Gastrocnemius medialis (tissue), 4 donors: Measurements from ENCODE around the gene ZBTB22. TPM values are rescaled to one million over a fixed set of nuclear protein-coding genes. Genes with fewer than 3 reads are reported as not detected.
A peak's percentile ranks its signal among the peaks of the same experiment; 100 is the strongest.

ENCODE experiments used
- ATAC-seq, 2 donors: fragments of 150-250 bp; one replicate each; pipeline ENCODE4 v1.9.1; 2016
- DNase-seq, 2 donors: peaks; one replicate each; pipeline ENCODE4 v3.0.0-alpha.2; 2019
- H3K27ac ChIP-seq, 4 donors: fragments of 200-600 bp; sonication (generic); 1 replicate in 1 of 4; 2 replicates in 3 of 4; pipeline ENCODE4 v1.5.1; 2016 to 2018; ENCODE audit warnings: mild to moderate bottlenecking in 2 of 4, moderate library complexity in 1 of 4
- H3K27me3 ChIP-seq, 3 donors: fragments of 200-600 bp; sonication (generic) in 2 of 3; 1 replicate in 1 of 3; 2 replicates in 2 of 3; pipeline versions ENCODE4 v1.5.1 to v1.6.0; 2016 to 2019; ENCODE audit warnings: mild to moderate bottlenecking in 1 of 3, moderate library complexity in 1 of 3
- H3K36me3 ChIP-seq, 2 donors: fragments of 200-600 bp; sonication (generic) in 1 of 2; one replicate each; pipeline ENCODE4 v1.5.1; 2017 to 2018
- H3K4me1 ChIP-seq, 2 donors: fragments of 200-600 bp; sonication (generic) in 1 of 2; one replicate each; pipeline ENCODE4 v1.5.1; 2016 to 2017; ENCODE audit warnings: mild to moderate bottlenecking in 2 of 2
- H3K4me3 ChIP-seq, 4 donors: fragments of 200-600 bp; sonication (generic) in 3 of 4; 1 replicate in 1 of 4; 2 replicates in 3 of 4; pipeline ENCODE4 v1.5.1; 2016 to 2019; ENCODE audit warnings: mild to moderate bottlenecking in 2 of 4
- H3K9me3 ChIP-seq, 3 donors: fragments of 200-600 bp; sonication (generic) in 2 of 3; 1 replicate in 1 of 3; 2 replicates in 2 of 3; pipeline ENCODE4 v1.5.1; 2016 to 2019
- POLR2A ChIP-seq, 2 donors: fragments of 450-650 bp; IDR thresholded peaks; one replicate each; pipeline ENCODE4 v1.6.1; 2017; ENCODE audit warnings: antibody characterized with exemption in 2 of 2, mild to moderate bottlenecking in 2 of 2, moderate library complexity in 2 of 2
- in situ Hi-C, 4 donors: fragments of 200-750 bp; cut with MboI; loops; one replicate each; pipeline versions ENCODE4 v1.15.0 to v1.8.0; 2017; ENCODE audit warnings: low sequenced_read_pairs in 4 of 4
- intact Hi-C: fragments of 100-400 bp; cut with DNase I; formaldehyde crosslinking; loops from one replicate; pipeline ENCODE4 v1.15.1; 2023; ENCODE audit warnings: low total_unique reads
- total RNA-seq, 4 donors: library from RNA; depleted of rRNA; stranded (reverse); fragments of >200 nt; gene quantifications; one replicate each; pipeline versions ENCODE4 v1.1.0 to v1.2.3, GENCODE V29; 2016
- TF ChIP-seq, protein P1 (sequence below), 5 experiments: fragments of 450-650 bp in 3 of 5; fragments of 200-600 bp in 2 of 5; sonication (generic) in 2 of 5; IDR thresholded peaks in 4 of 5; conservative IDR thresholded peaks in 1 of 5; 1 replicate in 4 of 5; 2 replicates in 1 of 5; pipeline ENCODE4 v1.5.1; 2016 to 2019; ENCODE audit warnings: antibody characterized with exemption in 5 of 5, mild to moderate bottlenecking in 3 of 5, moderate library complexity in 3 of 5

ZBTB22 gene
- total RNA-seq, 4 donors from 2014 or later = 9.0 to 19.3 (median 16.3) TPM

DNA sequence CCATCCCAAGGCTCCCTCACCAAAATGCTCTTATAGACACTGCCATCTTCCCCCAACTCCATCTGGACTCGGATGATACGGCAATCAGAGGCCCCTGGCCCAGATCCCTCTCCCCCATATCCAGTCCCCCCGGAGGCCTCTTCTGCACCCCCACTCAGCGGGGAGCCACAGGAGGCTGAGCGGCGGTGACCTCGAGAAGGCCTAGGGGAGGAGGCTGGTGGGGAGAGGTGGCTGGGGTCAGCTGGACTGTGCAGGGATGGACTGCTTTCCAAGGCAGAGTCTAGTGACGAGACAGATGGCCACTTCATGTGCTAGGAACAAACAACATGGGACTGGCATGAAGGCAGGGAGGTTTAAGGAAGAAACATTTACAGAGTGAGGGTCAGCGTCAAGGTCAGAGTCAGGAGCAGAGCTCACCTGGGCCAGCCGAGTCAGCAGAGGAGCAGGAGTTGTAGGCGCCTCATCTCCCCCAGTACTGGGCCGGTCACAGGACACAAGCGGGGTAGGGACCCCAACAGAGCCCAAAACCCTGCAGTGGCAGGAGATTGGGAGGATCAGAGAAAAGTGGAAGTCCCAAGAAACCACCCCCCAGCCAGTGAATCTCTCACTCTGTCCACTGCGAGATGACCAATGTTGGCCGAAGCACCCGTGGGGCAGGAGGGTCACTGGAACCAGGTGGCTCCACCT lies 24.4 kb downstream of the ZBTB22 start:
- Histone ChIP-seq H3K9me3 (no peaks in the 10 kb centered on the region), H3K27me3 (no peaks in the 10 kb centered on the region), H3K4me1 (peaks cover 16 to 23% of the 10 kb centered on the region in 2 donors), H3K36me3 (peaks cover 2 to 63% of the 10 kb centered on the region in 2 donors), H3K27ac (no peak overlapping the region), H3K4me3 (no peak overlapping the region)
- in situ Hi-C loops (loop anchor here in 1 of 4 donors (25.0 kb wide), 1 partner anchor 1431 kb away; the partner anchor contains the start of gene NEU1), intact Hi-C loops (no loop called here)
- ATAC-seq (no peak), DNase-seq (no peak)
- no peak for TF ChIP-seq POLR2A (IDR thresholded peaks at IDR 0.05)
- TF ChIP-seq, protein P1, sequence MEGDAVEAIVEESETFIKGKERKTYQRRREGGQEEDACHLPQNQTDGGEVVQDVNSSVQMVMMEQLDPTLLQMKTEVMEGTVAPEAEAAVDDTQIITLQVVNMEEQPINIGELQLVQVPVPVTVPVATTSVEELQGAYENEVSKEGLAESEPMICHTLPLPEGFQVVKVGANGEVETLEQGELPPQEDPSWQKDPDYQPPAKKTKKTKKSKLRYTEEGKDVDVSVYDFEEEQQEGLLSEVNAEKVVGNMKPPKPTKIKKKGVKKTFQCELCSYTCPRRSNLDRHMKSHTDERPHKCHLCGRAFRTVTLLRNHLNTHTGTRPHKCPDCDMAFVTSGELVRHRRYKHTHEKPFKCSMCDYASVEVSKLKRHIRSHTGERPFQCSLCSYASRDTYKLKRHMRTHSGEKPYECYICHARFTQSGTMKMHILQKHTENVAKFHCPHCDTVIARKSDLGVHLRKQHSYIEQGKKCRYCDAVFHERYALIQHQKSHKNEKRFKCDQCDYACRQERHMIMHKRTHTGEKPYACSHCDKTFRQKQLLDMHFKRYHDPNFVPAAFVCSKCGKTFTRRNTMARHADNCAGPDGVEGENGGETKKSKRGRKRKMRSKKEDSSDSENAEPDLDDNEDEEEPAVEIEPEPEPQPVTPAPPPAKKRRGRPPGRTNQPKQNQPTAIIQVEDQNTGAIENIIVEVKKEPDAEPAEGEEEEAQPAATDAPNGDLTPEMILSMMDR (IDR thresholded peaks at IDR 0.05 in 4 of 5, conservative IDR thresholded peaks at IDR 0.05 in 1 of 5) = no peak

DNA sequence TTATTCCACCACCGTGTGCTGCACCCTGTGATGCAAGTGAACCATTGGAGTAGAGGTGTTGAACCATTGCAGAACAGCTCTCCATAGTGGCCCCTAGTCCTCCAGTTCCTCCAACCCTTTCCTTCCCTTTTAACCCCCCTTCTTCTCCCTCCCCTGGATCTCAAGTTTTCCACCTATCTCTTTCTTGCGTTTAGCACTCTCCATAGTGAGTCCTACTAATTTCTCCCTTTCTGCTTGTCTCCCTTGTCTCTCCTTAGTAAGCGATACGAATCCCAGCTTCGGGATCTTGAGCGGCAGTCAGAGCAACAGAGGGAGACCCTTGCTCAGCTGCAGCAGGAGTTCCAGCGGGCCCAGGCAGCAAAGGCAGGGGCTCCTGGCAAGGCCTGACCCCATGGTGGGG lies 27.1 kb downstream of the ZBTB22 start:
- Histone ChIP-seq H3K4me1 (peaks cover 18% of the 10 kb centered on the region in 2 donors), H3K4me3 (peak overlapping the region; percentile 62 to 89 (median 66)), H3K27ac (peak overlapping the region in 1 of 4 donors; percentile 86), H3K27me3 (no peaks in the 10 kb centered on the region), H3K9me3 (no peaks in the 10 kb centered on the region), H3K36me3 (peaks cover 2 to 78% of the 10 kb centered on the region in 2 donors)
- TF ChIP-seq, protein P1 (IDR thresholded peaks at IDR 0.05 in 4 of 5, conservative IDR thresholded peaks at IDR 0.05 in 1 of 5) = no peak
- no peak for TF ChIP-seq POLR2A (IDR thresholded peaks at IDR 0.05)
- ATAC-seq (no peak), DNase-seq (no peak)
- intact Hi-C loops (no loop called here), in situ Hi-C loops (loop anchor here in 1 of 4 donors (25.0 kb wide), 1 partner anchor 1428 kb away; the partner anchor contains the start of gene NEU1)

DNA sequence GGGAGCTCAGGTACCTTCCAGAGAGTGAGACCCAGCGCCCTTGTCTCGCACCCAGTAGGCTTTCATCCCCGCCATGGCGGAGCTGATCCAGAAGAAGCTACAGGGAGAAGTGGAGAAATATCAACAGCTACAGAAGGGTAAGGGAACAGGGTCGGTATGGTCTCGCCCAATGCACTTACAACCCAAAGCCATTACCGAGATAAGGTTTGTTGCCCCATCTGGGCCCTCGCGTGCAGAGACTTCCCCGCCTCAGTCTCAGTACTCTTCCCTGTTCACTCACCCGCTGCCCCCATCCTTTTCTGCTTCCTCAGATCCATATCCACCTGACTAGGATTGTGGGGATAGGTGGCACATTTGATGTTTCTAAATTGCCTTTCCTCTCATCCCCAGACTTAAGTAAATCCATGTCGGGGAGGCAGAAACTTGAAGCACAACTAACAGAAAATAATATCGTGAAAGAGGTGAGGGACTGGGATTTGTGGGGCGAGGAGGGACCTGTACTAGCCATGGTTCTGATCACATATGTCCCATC lies 27.7 kb downstream of the ZBTB22 start:
- H3K27ac ChIP-seq = peak overlapping the region; percentile 84 to 92 (median 86)
- H3K4me3 ChIP-seq = peak overlapping the region; percentile 62 to 89 (median 66)
- ATAC-seq = peak in 1 of 2 donors; percentile 17
- H3K36me3 ChIP-seq = peaks cover 2 to 78% of the 10 kb centered on the region in 2 donors
- intact Hi-C loops = loop anchor here (1.0 to 5.0 kb wide), 5 partner anchors 8 to 137 kb away; partner anchors contain the start of genes RGL2 and RPS18
- no peaks in the 10 kb centered on the region for H3K27me3 ChIP-seq
- TF ChIP-seq, protein P1 (IDR thresholded peaks at IDR 0.05 in 4 of 5, conservative IDR thresholded peaks at IDR 0.05 in 1 of 5) = no peak
- TF ChIP-seq POLR2A (IDR thresholded peaks at IDR 0.05) = no peak
- peaks cover 18% of the 10 kb centered on the region in 2 donors for H3K4me1 ChIP-seq
- no peak for DNase-seq
- H3K9me3 ChIP-seq = no peaks in the 10 kb centered on the region
- in situ Hi-C loops = loop anchor here in 1 of 4 donors (25.0 kb wide), 1 partner anchor 1428 kb away; the partner anchor contains the start of gene NEU1

DNA sequence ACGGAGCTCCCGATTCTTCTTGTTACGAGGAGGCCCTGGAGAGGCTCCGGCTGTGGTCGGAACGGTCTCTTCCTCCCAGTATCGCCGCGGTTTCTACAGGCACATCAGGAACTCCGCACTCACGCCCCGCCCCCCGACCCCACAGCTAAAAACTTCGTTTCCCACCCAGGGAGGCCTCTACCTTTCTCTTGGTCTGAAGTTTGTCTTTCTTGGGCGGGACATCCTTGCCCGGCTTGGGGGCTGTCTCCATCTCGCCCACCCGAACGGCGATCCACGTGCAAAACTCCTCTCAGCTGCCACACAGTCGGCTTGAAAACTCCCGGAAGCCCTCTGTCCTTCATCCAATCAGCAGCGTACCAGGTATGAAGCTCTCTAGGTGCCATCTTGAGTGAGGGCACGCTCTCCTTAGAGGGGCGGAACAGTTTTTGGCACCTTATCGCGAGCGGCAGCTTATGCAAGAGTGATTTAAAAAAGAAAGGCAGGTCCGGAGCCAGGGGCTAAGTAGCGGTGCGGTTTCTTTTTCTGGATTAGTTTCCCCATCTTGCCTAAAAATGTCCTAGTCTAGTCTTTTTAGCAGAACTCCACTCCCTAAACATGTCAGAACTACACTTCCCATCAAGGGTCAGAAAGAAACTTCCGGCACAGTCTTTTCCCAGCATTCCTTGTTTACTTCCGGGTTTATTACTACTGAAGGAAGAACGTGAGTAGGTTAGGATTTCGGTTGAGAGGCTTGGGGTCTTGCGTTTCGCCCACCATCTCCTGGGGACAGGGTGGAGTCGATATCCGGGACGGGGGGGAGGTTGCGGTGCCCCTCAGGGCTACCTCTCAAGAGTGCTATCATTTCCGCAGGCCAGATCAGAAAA lies 28.4 kb downstream of the ZBTB22 start, which contains the start of the genes PFDN6 and WDR46:
Gene PFDN6, plus strand, starts transcription at position 681 of the 863 bp plus-strand sequence. CDS start 256 bp downstream, outside the sequence.
Gene WDR46, minus strand, starts transcription at position 319 of the 863 bp plus-strand sequence. Its CDS starts 69 bp downstream, at position 250.
- H3K36me3 ChIP-seq = peaks cover 2 to 77% of the 10 kb centered on the region in 2 donors
- ATAC-seq (peak; percentile 98 to 99), DNase-seq (peak; percentile 77 to 83)
- no peaks in the 10 kb centered on the region for H3K27me3 ChIP-seq
- H3K9me3 ChIP-seq = no peaks in the 10 kb centered on the region
- H3K4me3 ChIP-seq = peak within 1 kb of the TSS; percentile 62 to 89 (median 66)
- peak; percentile 41 to 64 for TF ChIP-seq POLR2A (IDR thresholded peaks at IDR 0.05)
- TF ChIP-seq, protein P1 (IDR thresholded peaks at IDR 0.05 in 4 of 5, conservative IDR thresholded peaks at IDR 0.05 in 1 of 5) = no peak
- peaks cover 18% of the 10 kb centered on the region in 2 donors for H3K4me1 ChIP-seq
- intact Hi-C loops (loop anchor here (1.0 to 5.0 kb wide), 5 partner anchors 9 to 138 kb away; partner anchors contain the start of genes RGL2 and RPS18), in situ Hi-C loops (loop anchor here in 1 of 4 donors (25.0 kb wide), 1 partner anchor 1427 kb away; the partner anchor contains the start of gene NEU1)
- peak within 1 kb of the TSS; percentile 84 to 92 (median 86) for H3K27ac ChIP-seq
